Colonic mucosa (tissue), 4 donors: ENCODE results near the gene PRELP. TPM values are rescaled to one million over a fixed set of nuclear protein-coding genes. Genes with fewer than 3 reads are reported as not detected.

Source experiments
- DNase-seq: peaks from one replicate; pipeline ENCODE4 v3.0.0-alpha.2; 2020
- H3K27ac ChIP-seq: fragments of 200-600 bp; one replicate; pipeline ENCODE4 v1.8.0; 2021
- H3K27me3 ChIP-seq: fragments of 200-600 bp; one replicate; pipeline ENCODE4 v1.8.0; 2021
- H3K36me3 ChIP-seq: fragments of 200-600 bp; one replicate; pipeline ENCODE4 v1.8.0; 2021
- H3K4me1 ChIP-seq: fragments of 200-600 bp; one replicate; pipeline ENCODE4 v1.8.0; 2021; ENCODE audit warnings: mild to moderate bottlenecking
- H3K4me3 ChIP-seq: fragments of 200-600 bp; one replicate; pipeline ENCODE4 v1.8.0; 2021
- H3K9ac ChIP-seq, 2 donors: one replicate each; pipeline ENCODE4 v1.7.0; 2013; ENCODE audit warnings: control low read depth in 2 of 2, low read depth in 2 of 2, low read length in 2 of 2
- H3K9me3 ChIP-seq: fragments of 200-600 bp; one replicate; pipeline ENCODE4 v1.8.0; 2021
- intact Hi-C: fragments of 100-400 bp; cut with DNase I; formaldehyde crosslinking; loops from one replicate; pipeline ENCODE4 v1.14.1; 2022
- total RNA-seq, 2 donors: library from RNA; stranded (reverse); fragmentation: NEBNext Ultra II Directional in 1 of 2; extraction: Animal tissue kit (Norgen Biotek cat#: 25700) in 1 of 2; gene quantifications; one replicate each; pipeline ENCODE4 v1.2.1, GENCODE V29; 2021
- TF ChIP-seq, protein P1 (sequence below): fragments of 200-600 bp; IDR thresholded peaks from one replicate; pipeline ENCODE4 v1.8.0; 2022; ENCODE audit warnings: antibody characterized with exemption, mild to moderate bottlenecking
- donor health status: healthy.
- donor health status: DM: no; HTN: no; CAD: no.
- donor health status: DM: no; HTN: no; CAD: no.

PRELP gene
- total RNA-seq, 2 donors from 2014 or later: 2.4 to 9.3 TPM

GRCh38 chr1:203454986-203455471 lies 20.6 kb upstream of the PRELP start:
- no peak for DNase-seq
- H3K4me1 ChIP-seq: no peaks in the 10 kb centered on the region
- no peaks in the 10 kb centered on the region for H3K27me3 ChIP-seq
- H3K9me3 ChIP-seq: no peaks in the 10 kb centered on the region
- no peaks in the 10 kb centered on the region for H3K36me3 ChIP-seq
- no peak overlapping the region for H3K9ac ChIP-seq
- no peak overlapping the region for H3K27ac ChIP-seq
- intact Hi-C loops: no loop called here
- H3K4me3 ChIP-seq: no peak overlapping the region
- TF ChIP-seq, protein P1, sequence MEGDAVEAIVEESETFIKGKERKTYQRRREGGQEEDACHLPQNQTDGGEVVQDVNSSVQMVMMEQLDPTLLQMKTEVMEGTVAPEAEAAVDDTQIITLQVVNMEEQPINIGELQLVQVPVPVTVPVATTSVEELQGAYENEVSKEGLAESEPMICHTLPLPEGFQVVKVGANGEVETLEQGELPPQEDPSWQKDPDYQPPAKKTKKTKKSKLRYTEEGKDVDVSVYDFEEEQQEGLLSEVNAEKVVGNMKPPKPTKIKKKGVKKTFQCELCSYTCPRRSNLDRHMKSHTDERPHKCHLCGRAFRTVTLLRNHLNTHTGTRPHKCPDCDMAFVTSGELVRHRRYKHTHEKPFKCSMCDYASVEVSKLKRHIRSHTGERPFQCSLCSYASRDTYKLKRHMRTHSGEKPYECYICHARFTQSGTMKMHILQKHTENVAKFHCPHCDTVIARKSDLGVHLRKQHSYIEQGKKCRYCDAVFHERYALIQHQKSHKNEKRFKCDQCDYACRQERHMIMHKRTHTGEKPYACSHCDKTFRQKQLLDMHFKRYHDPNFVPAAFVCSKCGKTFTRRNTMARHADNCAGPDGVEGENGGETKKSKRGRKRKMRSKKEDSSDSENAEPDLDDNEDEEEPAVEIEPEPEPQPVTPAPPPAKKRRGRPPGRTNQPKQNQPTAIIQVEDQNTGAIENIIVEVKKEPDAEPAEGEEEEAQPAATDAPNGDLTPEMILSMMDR: no peak

- Histone ChIP-seq H3K27me3 (no peaks in the 10 kb centered on the region), H3K27ac (no peak overlapping the region), H3K4me1 (no peaks in the 10 kb centered on the region), H3K4me3 (no peak overlapping the region), H3K9me3 (no peaks in the 10 kb centered on the region), H3K36me3 (no peaks in the 10 kb centered on the region), H3K9ac (no peak overlapping the region)
- TF ChIP-seq, protein P1: no peak
- no peak for DNase-seq
- intact Hi-C loops: no loop called here
Measured at GRCh38 chr1:203455706-203456105, 19.9 kb upstream of the PRELP start.

- TF ChIP-seq, protein P1: no peak
- H3K27me3 ChIP-seq: no peaks in the 10 kb centered on the region
- H3K9ac ChIP-seq: no peak overlapping the region
- no peak for DNase-seq
- intact Hi-C loops: no loop called here
- no peaks in the 10 kb centered on the region for H3K36me3 ChIP-seq
- no peaks in the 10 kb centered on the region for H3K9me3 ChIP-seq
- H3K4me1 ChIP-seq: no peaks in the 10 kb centered on the region
- H3K27ac ChIP-seq: no peak overlapping the region
- no peak overlapping the region for H3K4me3 ChIP-seq
Measured at GRCh38 chr1:203456577-203456976, 19.0 kb upstream of the PRELP start.

GRCh38 chr1:203458078-203458477 lies 17.5 kb upstream of the PRELP start:
- intact Hi-C loops: no loop called here
- Histone ChIP-seq H3K27me3 (no peaks in the 10 kb centered on the region), H3K27ac (no peak overlapping the region), H3K9me3 (no peaks in the 10 kb centered on the region), H3K36me3 (no peaks in the 10 kb centered on the region), H3K9ac (no peak overlapping the region), H3K4me3 (no peak overlapping the region), H3K4me1 (no peaks in the 10 kb centered on the region)
- no peak for DNase-seq
- TF ChIP-seq, protein P1: no peak

DNA sequence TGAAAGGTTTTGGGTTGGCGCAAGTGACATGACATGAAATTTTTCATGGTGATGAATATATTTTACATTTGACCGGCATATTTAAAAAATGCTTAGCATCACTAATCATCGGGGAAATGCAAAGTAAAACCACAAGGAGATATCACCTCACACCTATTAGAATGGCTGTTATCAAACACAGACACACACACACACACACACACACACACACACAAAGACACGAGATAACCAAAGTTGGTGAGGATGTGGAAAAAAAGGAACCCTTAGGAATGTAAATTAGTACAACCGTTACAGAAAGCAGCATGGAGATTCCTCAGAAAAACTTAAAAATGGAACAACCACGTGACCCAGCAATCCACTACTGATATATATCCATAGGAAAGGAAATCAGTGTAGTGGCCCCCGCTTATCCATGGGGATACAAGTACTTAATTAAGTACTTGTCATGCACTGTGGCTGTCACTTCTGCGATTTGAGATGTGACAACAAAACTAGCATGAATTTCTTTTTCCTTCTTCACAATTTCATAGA lies 15.9 kb upstream of the PRELP start:
- intact Hi-C loops: no loop called here
- DNase-seq: no peak
- Histone ChIP-seq H3K36me3 (no peaks in the 10 kb centered on the region), H3K27me3 (no peaks in the 10 kb centered on the region), H3K9me3 (no peaks in the 10 kb centered on the region), H3K4me3 (no peak overlapping the region), H3K27ac (no peak overlapping the region), H3K9ac (no peak overlapping the region), H3K4me1 (no peaks in the 10 kb centered on the region)
- TF ChIP-seq, protein P1: no peak
